ENCODE results near the gene CEP112. TPM values are rescaled to one million over a fixed set of nuclear protein-coding genes. Genes with fewer than 3 reads are reported as not detected.
"Not testable (repeated sequence)": the region's sequence is repeated elsewhere in the genome, so short reads cannot be mapped to it uniquely, and the experiment has no call there.

The CEP112 gene
- polyA plus RNA-seq, 3 donors = 7.6 to 20.1 (median 12.7) TPM

GRCh38 chr17:65787503-65787902 is 404.4 kb downstream of the CEP112 start:
- H3K27ac ChIP-seq (ENCODE audit: low read depth, low read length) = no peak overlapping the region
- 93 to 96% (median 95%) methylated on average over 1 of the region's 1 CpG for WGBS, 3 donors

GRCh38 chr17:65786479-65786878 is 405.5 kb downstream of the CEP112 start:
- H3K27ac ChIP-seq (ENCODE audit: low read depth, low read length) = no peak overlapping the region

GRCh38 chr17:65785109-65785508 is 406.8 kb downstream of the CEP112 start:
- 4 to 5% (median 4%) methylated on average over 1 of the region's 1 CpG for WGBS, 3 donors
- H3K27ac ChIP-seq (ENCODE audit: low read depth, low read length) = no peak overlapping the region

More at GRCh38 chr17:65786479-65786878, 405.5 kb downstream of the CEP112 start:
- WGBS, 3 donors = 95 to 96% (median 96%) methylated on average over 5 of the region's 5 CpGs

- 78 to 83% (median 79%) methylated on average over 4 of the region's 4 CpGs for WGBS, 3 donors
- H3K27ac ChIP-seq (ENCODE audit: low read depth, low read length) = no peak overlapping the region
Measured at GRCh38 chr17:65783845-65784334, 408.0 kb downstream of the CEP112 start.

GRCh38 chr17:65782104-65782706 is 409.7 kb downstream of the CEP112 start:
- H3K27ac ChIP-seq (ENCODE audit: low read depth, low read length) = not testable (repeated sequence)
- 54 to 59% (median 55%) methylated on average over 1 of the region's 1 CpG for WGBS, 3 donors

GRCh38 chr17:65780111-65780510 is 411.8 kb downstream of the CEP112 start:
- no peak overlapping the region for H3K27ac ChIP-seq (ENCODE audit: low read depth, low read length)
- 63 to 89% (median 72%) methylated on average over 1 of the region's 1 CpG for WGBS, 3 donors

- H3K27ac ChIP-seq (ENCODE audit: low read depth, low read length) = no peak overlapping the region
- WGBS, 3 donors = 65 to 87% (median 82%) methylated on average over 3 of the region's 3 CpGs
Measured at GRCh38 chr17:65776890-65777289, 415.0 kb downstream of the CEP112 start.

- no peak overlapping the region for H3K27ac ChIP-seq (ENCODE audit: low read depth, low read length)
- 58 to 88% (median 86%) methylated on average over 6 of the region's 6 CpGs for WGBS, 3 donors
Measured at GRCh38 chr17:65774787-65775186, 417.1 kb downstream of the CEP112 start.

- H3K27ac ChIP-seq (ENCODE audit: low read depth, low read length) = no peak overlapping the region
- 77 to 89% (median 86%) methylated on average over 6 of the region's 6 CpGs for WGBS, 3 donors
Measured at GRCh38 chr17:65772989-65773388, 418.9 kb downstream of the CEP112 start.

GRCh38 chr17:65771704-65772103 is 420.2 kb downstream of the CEP112 start:
- no peak overlapping the region for H3K27ac ChIP-seq (ENCODE audit: low read depth, low read length)

- 70 to 97% (median 71%) methylated on average over 1 of the region's 1 CpG for WGBS, 3 donors
- H3K27ac ChIP-seq (ENCODE audit: low read depth, low read length) = no peak overlapping the region
Measured at GRCh38 chr17:65763786-65764185, 428.1 kb downstream of the CEP112 start.

- no peak overlapping the region for H3K27ac ChIP-seq (ENCODE audit: low read depth, low read length)
- WGBS, 3 donors = 91 to 98% (median 98%) methylated on average over 4 of the region's 4 CpGs
Measured at GRCh38 chr17:65762973-65763372, 429.0 kb downstream of the CEP112 start.

GRCh38 chr17:65759532-65759931 is 432.4 kb downstream of the CEP112 start:
- 95 to 96% (median 95%) methylated on average over 4 of the region's 4 CpGs for WGBS, 3 donors
- H3K27ac ChIP-seq (ENCODE audit: low read depth, low read length) = no peak overlapping the region

- H3K27ac ChIP-seq (ENCODE audit: low read depth, low read length) = no peak overlapping the region
Measured at GRCh38 chr17:65756760-65757159, 435.2 kb downstream of the CEP112 start.

- H3K27ac ChIP-seq (ENCODE audit: low read depth, low read length) = no peak overlapping the region
Measured at GRCh38 chr17:65755799-65756198, 436.1 kb downstream of the CEP112 start.

GRCh38 chr17:65754630-65755029 is 437.3 kb downstream of the CEP112 start:
- 94 to 99% (median 97%) methylated on average over 7 of the region's 7 CpGs for WGBS, 3 donors
- H3K27ac ChIP-seq (ENCODE audit: low read depth, low read length) = no peak overlapping the region

GRCh38 chr17:65754081-65754480 is 437.9 kb downstream of the CEP112 start:
- no peak overlapping the region for H3K27ac ChIP-seq (ENCODE audit: low read depth, low read length)
- WGBS, 3 donors = 95 to 98% (median 97%) methylated on average over 2 of the region's 2 CpGs

GRCh38 chr17:65753348-65753747 is 438.6 kb downstream of the CEP112 start:
- H3K27ac ChIP-seq (ENCODE audit: low read depth, low read length) = no peak overlapping the region
- 63 to 67% (median 64%) methylated on average over 4 of the region's 4 CpGs for WGBS, 3 donors

GRCh38 chr17:65751263-65751662 is 440.7 kb downstream of the CEP112 start:
- H3K27ac ChIP-seq (ENCODE audit: low read depth, low read length) = no peak overlapping the region
- WGBS, 3 donors = 82 to 86% (median 83%) methylated on average over 5 of the region's 5 CpGs

- 9 to 22% (median 9%) methylated on average over 2 of the region's 2 CpGs for WGBS, 3 donors
- H3K27ac ChIP-seq (ENCODE audit: low read depth, low read length) = no peak overlapping the region
Measured at GRCh38 chr17:65750631-65751115, 441.3 kb downstream of the CEP112 start.

Data from adipose tissue (tissue), 3 donors.